HG03457 (cell line): ENCODE measurements around the gene PPARGC1A.

Source experiments
- ATAC-seq: cut with Tn5 transposase; IDR thresholded peaks from one replicate; pipeline ENCODE4 v1.9.1; 2021; ENCODE audit warnings: moderate number of reproducible peaks; ENCODE audit not compliant: unreplicated experiment

The PPARGC1A gene

GRCh38 chr4:23839279-23839678, 50.6 kb downstream of the PPARGC1A start:
- ATAC-seq = no peak

- no peak for ATAC-seq
Measured at GRCh38 chr4:23838607-23839006, 51.2 kb downstream of the PPARGC1A start.

- no peak for ATAC-seq
Measured at GRCh38 chr4:23838131-23838530, 51.7 kb downstream of the PPARGC1A start.

GRCh38 chr4:23837371-23837770, 52.5 kb downstream of the PPARGC1A start:
- no peak for ATAC-seq

GRCh38 chr4:23835774-23836478, 53.9 kb downstream of the PPARGC1A start:
- no peak for ATAC-seq

GRCh38 chr4:23828779-23829178, 61.1 kb downstream of the PPARGC1A start:
- ATAC-seq = no peak

- no peak for ATAC-seq
Measured at GRCh38 chr4:23828020-23828715, 61.7 kb downstream of the PPARGC1A start.

- no peak for ATAC-seq
Measured at GRCh38 chr4:23822181-23822580, 67.7 kb downstream of the PPARGC1A start.

- ATAC-seq = no peak
Measured at GRCh38 chr4:23819041-23819511, 70.8 kb downstream of the PPARGC1A start.

- no peak for ATAC-seq
Measured at GRCh38 chr4:23818097-23818885, 71.6 kb downstream of the PPARGC1A start.

GRCh38 chr4:23814996-23815660, 74.7 kb downstream of the PPARGC1A start:
- ATAC-seq = no peak

GRCh38 chr4:23814587-23814986, 75.3 kb downstream of the PPARGC1A start:
- ATAC-seq = no peak

GRCh38 chr4:23811161-23811560, 78.7 kb downstream of the PPARGC1A start:
- no peak for ATAC-seq

- ATAC-seq = no peak
Measured at GRCh38 chr4:23805450-23805851, 84.4 kb downstream of the PPARGC1A start.

- ATAC-seq = no peak
Measured at GRCh38 chr4:23789762-23790161, 100.1 kb downstream of the PPARGC1A start.

GRCh38 chr4:23788460-23788859, 101.4 kb downstream of the PPARGC1A start:
- ATAC-seq = no peak

- ATAC-seq = no peak
Measured at GRCh38 chr4:23788027-23788426, 101.8 kb downstream of the PPARGC1A start.

GRCh38 chr4:23782778-23783437, 106.9 kb downstream of the PPARGC1A start:
- no peak for ATAC-seq

- ATAC-seq = no peak
Measured at GRCh38 chr4:23779839-23780238, 110.0 kb downstream of the PPARGC1A start.

- ATAC-seq = no peak
Measured at GRCh38 chr4:23779422-23779821, 110.4 kb downstream of the PPARGC1A start.

GRCh38 chr4:23775694-23776093, 114.2 kb downstream of the PPARGC1A start:
- no peak for ATAC-seq
